SH-SY5Y (cell line): Measurements from ENCODE around the gene FMNL2.

ENCODE experiments used
- GATA2 ChIP-seq: IDR thresholded peaks from 2 replicates; pipeline ENCODE4 v1.6.1; 2011; ENCODE audit warnings: mild to moderate bottlenecking, low read depth, low read length
- GATA3 ChIP-seq: IDR thresholded peaks from 2 replicates; pipeline ENCODE4 v1.6.1; 2011; ENCODE audit warnings: low read depth, mild to moderate bottlenecking, low read length, moderate library complexity

DNA sequence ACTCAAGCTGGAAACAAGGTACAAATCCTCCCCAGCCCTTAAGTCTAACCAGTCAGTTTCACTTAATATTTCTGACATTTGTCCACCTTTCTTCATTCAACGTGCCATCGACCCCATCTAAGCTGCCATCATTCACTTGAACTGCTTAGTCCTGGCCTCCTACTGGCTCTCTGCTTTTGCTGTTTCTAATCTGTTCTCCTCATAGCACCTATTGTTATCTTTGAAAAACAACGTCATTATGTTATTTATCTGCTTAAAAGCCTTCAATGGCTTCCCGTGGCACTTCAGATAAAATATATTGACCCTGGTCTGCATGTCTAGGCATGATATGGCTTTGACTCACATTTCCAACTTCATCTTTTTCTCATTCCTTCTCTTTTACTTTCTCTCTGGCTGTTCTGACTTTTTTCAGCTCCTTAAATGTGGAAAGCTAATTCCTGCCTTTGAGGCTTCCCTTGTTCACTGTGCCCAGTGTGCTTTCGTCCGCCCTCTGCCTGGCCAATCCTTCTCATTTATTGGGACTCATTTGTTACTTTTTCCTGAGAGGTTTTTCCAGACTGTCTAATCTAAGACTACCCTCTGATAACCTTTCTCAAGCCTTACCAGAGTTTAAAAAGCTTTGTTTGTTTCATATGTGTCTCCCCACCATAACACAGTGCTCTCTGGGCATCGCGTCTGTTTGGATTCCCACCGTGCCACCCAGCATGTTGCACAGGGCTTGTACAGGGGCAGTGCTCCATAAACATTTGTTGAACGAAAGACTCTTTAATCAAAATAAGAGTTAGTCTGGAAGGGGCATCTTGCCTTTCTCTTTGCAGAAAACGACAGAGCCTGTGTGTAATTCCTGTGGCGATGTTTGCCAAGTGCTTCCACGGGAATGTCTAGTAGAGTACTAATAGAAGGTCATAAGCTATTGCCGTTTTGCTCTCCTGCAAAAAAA is 183.9 kb downstream of the FMNL2 start:
- TF ChIP-seq GATA2 (no peak), GATA3 (no peak)
